PC-9 (cell line): ENCODE results near the gene MYCL. TPM values are rescaled to one million over a fixed set of nuclear protein-coding genes. Genes with fewer than 3 reads are reported as not detected.

ENCODE experiments used
- BruUV-seq: library from RNA; stranded (reverse); fragments of 400-500 nt; replicated peaks from 2 replicates; lab custom pipeline; 2021; lab: Mats Ljungman, UMichigan
- CTCF ChIA-PET: fragments of 300-600 bp; sonication (Branson Sonifier 250); formaldehyde crosslinking; loops from one replicate; lab custom pipeline; 2022; ENCODE audit warnings: antibody characterized with exemption; lab: Charles Lee
- POLR2A ChIA-PET: fragments of 300-600 bp; sonication (Branson Sonifier 250); formaldehyde crosslinking; loops from one replicate; lab custom pipeline; 2022; ENCODE audit warnings: antibody characterized with exemption; ENCODE audit not compliant: unreplicated experiment; lab: Charles Lee
- DNase-seq, 2 experiments: peaks; one replicate each; pipeline versions ENCODE4 v3.0.0 to v3.0.0-alpha.2; 2015 to 2022; ENCODE audit warnings: mixed read lengths in 1 of 2
- H2AFZ ChIP-seq: fragments of 200-600 bp; sonication (generic); 2 replicates; pipeline ENCODE4 v1.8.1; 2017; ENCODE audit warnings: antibody characterized with exemption
- H3F3A ChIP-seq: fragments of 200-600 bp; sonication (generic); 2 replicates; pipeline ENCODE4 v1.8.1; 2017; ENCODE audit warnings: antibody characterized with exemption, mild to moderate bottlenecking, low read depth; ENCODE audit not compliant: insufficient read depth
- H3K27ac ChIP-seq: fragments of 200-600 bp; sonication (generic); 2 replicates; pipeline ENCODE4 v1.6.1; 2016; ENCODE audit warnings: mixed run types
- H3K27me3 ChIP-seq: fragments of 200-600 bp; sonication (generic); 2 replicates; pipeline ENCODE4 v1.6.1; 2016; ENCODE audit warnings: low read depth, mixed run types; ENCODE audit not compliant: insufficient read depth
- H3K36me3 ChIP-seq: fragments of 200-600 bp; sonication (generic); 2 replicates; pipeline ENCODE4 v1.6.1; 2016; ENCODE audit warnings: low read depth, mixed run types
- H3K4me1 ChIP-seq: fragments of 200-600 bp; sonication (generic); replicated peaks from 2 replicates; pipeline ENCODE4 v1.6.1; 2016; ENCODE audit warnings: mixed run types; ENCODE audit not compliant: insufficient read depth
- H3K4me2 ChIP-seq: fragments of 200-600 bp; sonication (generic); 2 replicates; pipeline ENCODE4 v1.6.1; 2017; ENCODE audit warnings: mixed run types
- H3K4me3 ChIP-seq: fragments of 200-600 bp; sonication (generic); 2 replicates; pipeline ENCODE4 v1.6.1; 2016; ENCODE audit warnings: mixed run types
- H3K79me2 ChIP-seq: fragments of 200-600 bp; sonication (generic); 2 replicates; pipeline ENCODE4 v1.6.1; 2017; ENCODE audit warnings: low read depth, mixed run types
- H3K9me2 ChIP-seq: fragments of 200-600 bp; sonication (generic); 2 replicates; pipeline ENCODE4 v1.8.1; 2017; ENCODE audit warnings: mild to moderate bottlenecking; ENCODE audit not compliant: insufficient read depth
- H3K9me3 ChIP-seq: fragments of 200-600 bp; sonication (generic); 2 replicates; pipeline ENCODE4 v1.8.1; 2016; ENCODE audit warnings: low read depth; ENCODE audit not compliant: insufficient read depth
- H4K20me1 ChIP-seq: fragments of 200-600 bp; sonication (generic); 2 replicates; pipeline ENCODE4 v1.8.1; 2017; ENCODE audit not compliant: insufficient read depth
- CTCF ChIP-seq: fragments of 200-600 bp; sonication (generic); conservative IDR thresholded peaks from 2 replicates; pipeline ENCODE4 v1.6.1; 2017; ENCODE audit warnings: mixed run types, antibody characterized with exemption, mild to moderate bottlenecking, moderate library complexity
- EZH2 ChIP-seq: fragments of 200-600 bp; sonication (generic); IDR thresholded peaks from 2 replicates; pipeline ENCODE4 v1.8.0; 2017; ENCODE audit warnings: antibody characterized with exemption, low read depth
- intact Hi-C: fragments of 100-400 bp; cut with micrococcal nuclease; formaldehyde crosslinking; loops from one replicate; pipeline ENCODE4 v1.10.0; 2022; ENCODE audit not compliant: unreplicated experiment
- total RNA-seq: library from RNA; stranded (reverse); gene quantifications from 2 replicates; pipeline ENCODE4 v1.2.3, GENCODE V29; 2021

Gene MYCL
- total RNA-seq, 1 experiment from 2014 or later: 3.8 TPM

DNA sequence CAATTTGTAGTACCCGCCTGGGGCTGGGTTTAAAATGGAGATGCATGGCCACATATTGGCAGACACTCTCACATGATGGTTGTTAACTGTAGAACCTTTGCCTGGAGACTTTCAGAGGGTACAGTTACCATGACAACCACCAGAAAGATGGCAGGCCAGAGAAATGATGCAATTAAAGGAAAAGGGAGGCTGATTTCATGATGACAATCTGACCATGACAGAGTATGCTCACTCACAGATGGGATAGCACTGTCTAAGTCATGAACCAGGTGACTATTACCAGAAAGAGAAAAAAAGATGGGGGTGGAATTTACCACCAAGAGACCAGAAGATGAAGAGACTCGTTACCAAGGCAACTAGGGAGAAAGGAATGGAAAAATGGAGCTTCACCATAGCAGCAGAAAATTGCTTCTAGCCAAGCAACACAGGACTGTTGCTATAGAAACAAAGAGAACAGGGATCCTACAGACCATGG is 14.9 kb downstream of the MYCL start:
- Histone ChIP-seq H3K36me3 (no peaks in the 10 kb centered on the region; the same call in 1 of the 2 replicates), H3K4me2 (no peak overlapping the region), H3K9me2 (no peaks in the 10 kb centered on the region), H3K27ac (no peak overlapping the region), H3K4me1 (peaks cover 20% of the 10 kb centered on the region), H4K20me1 (no peaks in the 10 kb centered on the region), H3K27me3 (no peaks in the 10 kb centered on the region), H3K4me3 (no peak overlapping the region), H2AFZ (no peak overlapping the region), H3F3A (peaks cover 14% of the 10 kb centered on the region), H3K9me3 (no peaks in the 10 kb centered on the region), H3K79me2 (peaks cover 15% of the 10 kb centered on the region)
- CTCF ChIA-PET: interaction anchor here (0.7 kb wide), 1 partner anchor 15 kb away, joined by 3 read pairs; the partner anchor contains the start of gene MYCL
- POLR2A ChIA-PET: no interaction called here
- TF ChIP-seq CTCF: no peak
- no peak for TF ChIP-seq EZH2
- DNase-seq: no peak
- intact Hi-C loops: no loop called here
- no TSS peak for BruUV-seq

DNA sequence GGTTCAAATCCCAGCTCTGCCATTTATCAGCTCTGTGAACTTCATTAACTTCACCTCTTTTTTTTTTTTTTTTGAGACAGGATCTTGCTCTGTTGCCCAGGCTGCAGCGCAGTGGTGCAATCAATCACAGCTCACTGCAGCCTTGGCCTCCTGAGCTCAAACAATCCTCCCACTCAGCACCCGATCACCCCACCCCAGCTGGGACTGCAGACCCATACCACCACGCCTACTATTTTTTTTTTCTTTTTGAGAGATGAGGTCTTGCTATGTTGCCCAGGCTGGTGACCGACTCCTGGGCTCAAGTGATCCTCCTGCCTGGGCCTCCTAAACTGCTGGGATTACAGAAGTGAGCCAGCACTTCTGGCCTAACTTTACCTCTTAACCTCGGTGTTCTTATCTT is 16.2 kb downstream of the MYCL start:
- no peaks in the 10 kb centered on the region for H3K27me3 ChIP-seq
- peaks cover 13% of the 10 kb centered on the region for H3F3A ChIP-seq
- DNase-seq: no peak
- H3K36me3 ChIP-seq: peaks cover 6% of the 10 kb centered on the region; the same call in 1 of the 2 replicates
- H3K4me2 ChIP-seq: no peak overlapping the region
- TF ChIP-seq CTCF: no peak
- TF ChIP-seq EZH2: no peak
- H3K27ac ChIP-seq: no peak overlapping the region
- no peaks in the 10 kb centered on the region for H3K9me3 ChIP-seq
- intact Hi-C loops: loop anchor here (2.0 kb wide), 1 partner anchor 15 kb away; the partner anchor contains the start of gene MYCL
- BruUV-seq: no TSS peak
- H2AFZ ChIP-seq: no peak overlapping the region
- peaks cover 25% of the 10 kb centered on the region for H3K4me1 ChIP-seq
- CTCF ChIA-PET: no interaction called here
- peaks cover 28% of the 10 kb centered on the region for H3K79me2 ChIP-seq
- POLR2A ChIA-PET: no interaction called here
- no peaks in the 10 kb centered on the region for H4K20me1 ChIP-seq
- no peak overlapping the region for H3K4me3 ChIP-seq
- no peaks in the 10 kb centered on the region for H3K9me2 ChIP-seq

GRCh38 chr1:39882152-39882551 is 19.6 kb downstream of the MYCL start:
- no peak overlapping the region for H3K27ac ChIP-seq
- POLR2A ChIA-PET: interaction anchor here (0.6 kb wide), 1 partner anchor 63 kb away, joined by 3 read pairs; no protein-coding TSS in a partner anchor
- H3K4me1 ChIP-seq: peaks cover 25% of the 10 kb centered on the region
- H4K20me1 ChIP-seq: peaks cover 21% of the 10 kb centered on the region
- TSS peak; percentile 43 for BruUV-seq
- CTCF ChIA-PET: interaction anchor here (0.7 kb wide), 1 partner anchor 21 kb away, joined by 3 read pairs; no protein-coding TSS in a partner anchor
- TF ChIP-seq CTCF: no peak
- TF ChIP-seq EZH2: no peak
- peak overlapping the region; percentile 74 for H3K4me3 ChIP-seq
- H3K79me2 ChIP-seq: peaks cover 60% of the 10 kb centered on the region
- no peak overlapping the region for H2AFZ ChIP-seq
- no peaks in the 10 kb centered on the region for H3K27me3 ChIP-seq
- intact Hi-C loops: loop anchor here (5.0 kb wide), 1 partner anchor 65 kb away; no protein-coding TSS in a partner anchor
- DNase-seq: no peak
- no peaks in the 10 kb centered on the region for H3K9me2 ChIP-seq
- H3K36me3 ChIP-seq: peaks cover 11% of the 10 kb centered on the region; the same call in 1 of the 2 replicates
- no peaks in the 10 kb centered on the region for H3K9me3 ChIP-seq
- H3K4me2 ChIP-seq: peak overlapping the region; percentile 92
- peaks cover 13% of the 10 kb centered on the region for H3F3A ChIP-seq
